LNCaP clone FGC (cell line): ENCODE data around the gene SLCO2A1.

Source experiments
- DNase-seq: peaks from one replicate; pipeline ENCODE4 v3.0.0-alpha.2; 2011; ENCODE audit warnings: low read depth
- H3K4me3 ChIP-seq: 2 replicates; pipeline ENCODE4 v1.5.1; 2011; ENCODE audit warnings: mild to moderate bottlenecking, low read depth, low read length, control low read depth
- CTCF ChIP-seq: IDR thresholded peaks from 2 replicates; pipeline ENCODE4 v1.5.1; 2012; ENCODE audit warnings: mild to moderate bottlenecking; ENCODE audit not compliant: control insufficient read depth, insufficient read depth; ENCODE audit errors: extremely low read depth

The SLCO2A1 gene

GRCh38 chr3:134013280-134013679 is 16.4 kb downstream of the SLCO2A1 start:
- DNase-seq = no peak
- TF ChIP-seq CTCF = no peak
- no peak overlapping the region for H3K4me3 ChIP-seq

DNA sequence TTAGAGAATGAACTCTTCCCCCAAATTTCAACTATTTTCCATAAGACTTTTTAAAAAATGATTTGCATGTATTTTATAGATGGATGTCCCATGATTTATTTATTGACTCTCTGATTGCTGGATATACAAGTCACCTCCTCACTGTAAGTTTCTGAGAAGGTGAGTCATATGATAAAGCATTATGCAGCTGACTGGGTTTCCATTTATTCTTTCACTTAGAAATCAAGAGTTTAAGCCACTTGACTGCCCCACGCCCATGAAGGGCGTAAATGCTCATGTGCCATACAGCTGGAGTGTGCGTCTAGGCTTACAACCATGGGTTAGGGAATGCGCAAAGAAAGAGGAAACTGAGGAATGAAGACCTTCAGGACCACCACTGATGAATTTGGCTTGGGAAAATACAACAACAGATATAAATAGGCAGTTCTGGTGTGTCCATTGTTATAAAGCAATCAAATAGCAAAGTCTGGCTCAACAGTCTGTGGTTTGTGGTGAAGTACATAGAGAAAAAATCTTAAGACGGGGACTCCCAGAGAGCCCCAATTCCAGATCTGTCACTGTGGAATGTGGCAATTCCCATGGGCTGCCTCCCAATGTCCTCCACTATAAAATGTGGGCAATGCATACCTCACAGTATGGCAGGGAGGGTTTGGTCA is 20.3 kb downstream of the SLCO2A1 start:
- no peak for DNase-seq
- no peak overlapping the region for H3K4me3 ChIP-seq
- TF ChIP-seq CTCF = no peak

- H3K4me3 ChIP-seq = no peak overlapping the region
- no peak for DNase-seq
- no peak for TF ChIP-seq CTCF
Observed at GRCh38 chr3:134008630-134009156, 21.0 kb downstream of the SLCO2A1 start.

DNA sequence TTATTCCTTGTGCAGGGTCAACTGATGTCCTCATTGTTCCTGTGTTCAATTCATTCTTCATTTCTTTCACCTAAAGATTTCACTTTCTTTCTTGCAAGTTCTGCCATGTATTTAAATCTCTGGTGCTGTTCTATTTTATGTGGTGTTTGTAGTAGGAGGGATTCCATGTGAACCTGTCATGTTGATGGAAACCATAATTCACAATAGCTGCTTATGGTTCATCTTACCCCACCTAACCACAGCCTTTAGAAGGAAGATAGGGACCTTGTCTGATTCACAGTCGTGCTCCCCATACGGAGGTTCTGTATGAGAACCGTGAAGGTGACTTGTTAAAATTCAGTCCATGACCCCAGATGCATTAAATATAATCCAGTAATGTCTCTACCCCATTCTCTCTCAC is 21.9 kb downstream of the SLCO2A1 start:
- no peak for TF ChIP-seq CTCF
- no peak overlapping the region for H3K4me3 ChIP-seq
- no peak for DNase-seq

- TF ChIP-seq CTCF = no peak
- DNase-seq = no peak
- no peak overlapping the region for H3K4me3 ChIP-seq
Observed at GRCh38 chr3:134004841-134005240, 24.9 kb downstream of the SLCO2A1 start.

DNA sequence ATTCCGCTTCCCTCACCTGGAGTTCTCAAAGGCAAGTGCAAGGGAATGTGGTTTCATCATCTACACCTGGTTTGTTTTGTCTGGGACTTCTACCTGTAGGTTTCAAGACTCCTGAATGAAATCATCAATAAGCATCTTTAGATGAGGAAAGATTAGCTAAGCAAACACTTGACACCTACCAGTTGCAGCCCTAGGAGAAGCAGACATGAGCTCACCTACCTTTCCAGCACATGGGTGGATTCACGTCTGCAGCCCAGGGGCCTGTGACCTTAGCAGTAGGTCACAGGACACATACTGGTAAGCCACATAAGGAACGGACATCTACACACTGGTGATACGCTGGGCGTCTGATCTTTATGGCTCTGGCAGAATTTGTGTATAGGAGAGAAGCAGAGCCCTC is 26.7 kb downstream of the SLCO2A1 start:
- TF ChIP-seq CTCF = no peak
- no peak for DNase-seq
- H3K4me3 ChIP-seq = no peak overlapping the region

DNA sequence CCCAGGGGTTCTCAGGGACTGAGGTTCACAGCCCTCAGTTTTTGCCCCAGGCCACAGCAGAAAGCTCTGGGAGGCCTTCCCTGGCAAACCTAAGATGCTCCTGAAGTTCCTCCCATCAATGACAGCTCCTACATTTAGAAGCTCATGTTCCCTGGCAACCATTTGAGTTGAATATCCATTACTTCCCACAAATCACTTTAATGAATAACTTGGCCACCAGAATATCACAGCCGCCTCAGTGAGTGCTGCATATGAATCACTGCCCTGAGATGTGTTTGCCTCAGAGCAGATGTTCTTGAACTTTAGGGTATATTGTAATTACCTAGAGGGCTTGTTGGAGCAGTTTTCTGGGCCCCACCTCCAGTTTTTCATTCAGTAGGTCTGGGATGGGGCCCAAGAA is 27.4 kb downstream of the SLCO2A1 start:
- TF ChIP-seq CTCF = no peak
- H3K4me3 ChIP-seq = no peak overlapping the region
- no peak for DNase-seq
